Neural cell (in vitro differentiated cells): ENCODE measurements around the gene GPC5. TPM values are rescaled to one million over a fixed set of nuclear protein-coding genes. Genes with fewer than 3 reads are reported as not detected.

Source experiments
- H2AFZ ChIP-seq: fragments of 200-600, 300-800 bp; sonication (generic), shearing (Covaris generic); 2 replicates; pipeline ENCODE4 v1.6.0; 2014; ENCODE audit warnings: low read depth, mild to moderate bottlenecking, antibody characterized with exemption, low read length, moderate library complexity
- H3F3A ChIP-seq: fragments of 200-600 bp; shearing (Covaris generic); 2 replicates; pipeline ENCODE4 v1.6.1; 2016; ENCODE audit warnings: mild to moderate bottlenecking, moderate library complexity, mixed read lengths, antibody characterized with exemption, low read length; ENCODE audit not compliant: insufficient read depth, poor library complexity, severe bottlenecking
- H3K27ac ChIP-seq: fragments of 200-600, 300-800 bp; sonication (generic), shearing (Covaris generic); 2 replicates; pipeline ENCODE4 v1.5.1; 2014; ENCODE audit warnings: mild to moderate bottlenecking, low read length, moderate library complexity
- H3K27me3 ChIP-seq: fragments of 300-800, 200-600 bp; sonication (generic), shearing (Covaris generic); 2 replicates; pipeline ENCODE4 v1.6.0; 2014; ENCODE audit warnings: mild to moderate bottlenecking, low read depth, low read length, moderate library complexity; ENCODE audit not compliant: insufficient read depth
- H3K36me3 ChIP-seq: fragments of 300-800, 200-600 bp; sonication (generic), shearing (Covaris generic); 2 replicates; pipeline ENCODE4 v1.5.1; 2014; ENCODE audit warnings: mild to moderate bottlenecking, antibody characterized with exemption, low read length, moderate library complexity; ENCODE audit not compliant: insufficient read depth
- H3K4me2 ChIP-seq: fragments of 300-800, 200-600 bp; sonication (generic), shearing (Covaris generic); 2 replicates; pipeline ENCODE4 v1.6.0; 2014; ENCODE audit warnings: mild to moderate bottlenecking, low read length
- H3K4me3 ChIP-seq: fragments of 300-800, 200-600 bp; sonication (generic), shearing (Covaris generic); 2 replicates; pipeline ENCODE4 v1.5.1; 2014; ENCODE audit warnings: mild to moderate bottlenecking, low read length, moderate library complexity
- H3K79me2 ChIP-seq: fragments of 200-600 bp; shearing (Covaris generic); replicated peaks from 2 replicates; pipeline ENCODE4 v1.6.0; 2014; ENCODE audit warnings: mild to moderate bottlenecking, low read length, moderate library complexity; ENCODE audit not compliant: insufficient read depth
- H3K9ac ChIP-seq: fragments of 300-800, 200-600 bp; sonication (generic), shearing (Covaris generic); 2 replicates; pipeline ENCODE4 v1.6.1; 2016; ENCODE audit warnings: mild to moderate bottlenecking, low read length, mixed read lengths
- H3K9me2 ChIP-seq: fragments of 200-600 bp; shearing (Covaris generic); 2 replicates; pipeline ENCODE4 v1.6.1; 2016; ENCODE audit warnings: mild to moderate bottlenecking, low read length, mixed read lengths; ENCODE audit not compliant: insufficient read depth
- H3K9me3 ChIP-seq: fragments of 200-600, 300-800 bp; sonication (generic), shearing (Covaris generic); 2 replicates; pipeline ENCODE4 v1.6.1; 2016; ENCODE audit warnings: mild to moderate bottlenecking, mixed run types, low read length, moderate library complexity, mixed read lengths
- H4K20me1 ChIP-seq: fragments of 200-600 bp; shearing (Covaris generic); 2 replicates; pipeline ENCODE4 v1.6.1; 2016; ENCODE audit warnings: mild to moderate bottlenecking, mixed run types; ENCODE audit not compliant: insufficient read depth
- EP300 ChIP-seq: fragments of 450-650 bp; conservative IDR thresholded peaks from 2 replicates; pipeline ENCODE4 v1.6.1; 2014; ENCODE audit warnings: antibody characterized with exemption, mild to moderate bottlenecking, moderate library complexity; ENCODE audit not compliant: poor library complexity, severe bottlenecking
- EZH2 ChIP-seq: fragments of 200-600, 300-800 bp; shearing (Covaris generic), sonication (generic); IDR thresholded peaks from 2 replicates; pipeline ENCODE4 v1.6.1; 2014; ENCODE audit warnings: antibody characterized with exemption, low read length, borderline replicate concordance, mild to moderate bottlenecking; ENCODE audit not compliant: insufficient read depth, poor library complexity, severe bottlenecking
- MXI1 ChIP-seq: fragments of 450-650 bp; conservative IDR thresholded peaks from 2 replicates; pipeline ENCODE4 v1.6.1; 2014; ENCODE audit warnings: antibody characterized with exemption, mild to moderate bottlenecking; ENCODE audit not compliant: poor library complexity, severe bottlenecking
- POLR2AphosphoS5 ChIP-seq: IDR thresholded peaks from 2 replicates; pipeline ENCODE4 v1.6.1; 2012
- RAD21 ChIP-seq: fragments of 450-650 bp; conservative IDR thresholded peaks from 2 replicates; pipeline ENCODE4 v1.6.1; 2014; ENCODE audit warnings: antibody characterized with exemption, mild to moderate bottlenecking, moderate library complexity
- SMC3 ChIP-seq: fragments of 450-650 bp; conservative IDR thresholded peaks from 2 replicates; pipeline ENCODE4 v1.6.1; 2014; ENCODE audit warnings: antibody characterized with exemption, mild to moderate bottlenecking, moderate library complexity; ENCODE audit not compliant: poor library complexity
- TAF1 ChIP-seq: IDR thresholded peaks from 2 replicates; pipeline ENCODE4 v1.6.1; 2012; ENCODE audit warnings: low read depth
- polyA plus RNA-seq: library from polyadenylated mRNA; depleted of rRNA; stranded (reverse); fragments of >200 nt; gene quantifications from 2 replicates; pipeline ENCODE4 v1.2.3, GENCODE V29; 2014
- TF ChIP-seq, protein P1 (sequence below): IDR thresholded peaks from 2 replicates; pipeline ENCODE4 v1.6.1; 2012; ENCODE audit warnings: borderline replicate concordance
- TF ChIP-seq, protein P2 (sequence below): fragments of 450-650 bp; IDR thresholded peaks from 2 replicates; pipeline ENCODE4 v1.5.1; 2014; ENCODE audit warnings: antibody characterized with exemption, mild to moderate bottlenecking, moderate library complexity; ENCODE audit not compliant: poor library complexity, severe bottlenecking

GPC5 gene
- polyA plus RNA-seq, 1 donor from 2014 or later: 5.0 TPM

DNA sequence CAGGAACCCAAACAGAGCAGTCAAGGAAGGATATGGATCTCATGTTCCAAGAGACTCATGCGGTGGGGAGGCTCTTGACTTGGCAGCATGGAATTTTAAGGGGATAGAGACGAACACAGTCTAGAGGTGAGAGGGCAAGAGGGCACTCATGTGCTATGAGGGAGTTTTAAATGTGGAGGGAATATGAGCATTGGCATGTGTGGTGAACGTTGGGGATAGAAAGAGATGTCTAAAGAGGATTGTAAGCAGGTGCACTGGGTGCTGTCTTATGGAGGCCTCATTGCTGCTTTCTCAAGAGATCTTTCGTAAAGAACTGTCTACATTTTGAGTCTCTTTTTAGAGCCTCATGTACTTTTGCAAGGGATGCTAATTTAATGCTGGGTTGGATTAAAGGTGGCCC is 1227.9 kb downstream of the GPC5 start:
- Histone ChIP-seq H3F3A (no peaks in the 10 kb centered on the region), H3K79me2 (no peaks in the 10 kb centered on the region), H3K9me3 (no peaks in the 10 kb centered on the region), H3K4me2 (no peak overlapping the region), H2AFZ (no peak overlapping the region), H3K27me3 (no peaks in the 10 kb centered on the region), H3K9ac (no peak overlapping the region), H4K20me1 (no peaks in the 10 kb centered on the region), H3K36me3 (no peaks in the 10 kb centered on the region), H3K4me3 (no peak overlapping the region), H3K9me2 (no peaks in the 10 kb centered on the region), H3K27ac (no peak overlapping the region)
- TF ChIP-seq SMC3 (no peak), EZH2 (no peak), TAF1 (no peak), EP300 (no peak), MXI1 (no peak), RAD21 (no peak), POLR2AphosphoS5 (no peak)
- TF ChIP-seq, protein P1, sequence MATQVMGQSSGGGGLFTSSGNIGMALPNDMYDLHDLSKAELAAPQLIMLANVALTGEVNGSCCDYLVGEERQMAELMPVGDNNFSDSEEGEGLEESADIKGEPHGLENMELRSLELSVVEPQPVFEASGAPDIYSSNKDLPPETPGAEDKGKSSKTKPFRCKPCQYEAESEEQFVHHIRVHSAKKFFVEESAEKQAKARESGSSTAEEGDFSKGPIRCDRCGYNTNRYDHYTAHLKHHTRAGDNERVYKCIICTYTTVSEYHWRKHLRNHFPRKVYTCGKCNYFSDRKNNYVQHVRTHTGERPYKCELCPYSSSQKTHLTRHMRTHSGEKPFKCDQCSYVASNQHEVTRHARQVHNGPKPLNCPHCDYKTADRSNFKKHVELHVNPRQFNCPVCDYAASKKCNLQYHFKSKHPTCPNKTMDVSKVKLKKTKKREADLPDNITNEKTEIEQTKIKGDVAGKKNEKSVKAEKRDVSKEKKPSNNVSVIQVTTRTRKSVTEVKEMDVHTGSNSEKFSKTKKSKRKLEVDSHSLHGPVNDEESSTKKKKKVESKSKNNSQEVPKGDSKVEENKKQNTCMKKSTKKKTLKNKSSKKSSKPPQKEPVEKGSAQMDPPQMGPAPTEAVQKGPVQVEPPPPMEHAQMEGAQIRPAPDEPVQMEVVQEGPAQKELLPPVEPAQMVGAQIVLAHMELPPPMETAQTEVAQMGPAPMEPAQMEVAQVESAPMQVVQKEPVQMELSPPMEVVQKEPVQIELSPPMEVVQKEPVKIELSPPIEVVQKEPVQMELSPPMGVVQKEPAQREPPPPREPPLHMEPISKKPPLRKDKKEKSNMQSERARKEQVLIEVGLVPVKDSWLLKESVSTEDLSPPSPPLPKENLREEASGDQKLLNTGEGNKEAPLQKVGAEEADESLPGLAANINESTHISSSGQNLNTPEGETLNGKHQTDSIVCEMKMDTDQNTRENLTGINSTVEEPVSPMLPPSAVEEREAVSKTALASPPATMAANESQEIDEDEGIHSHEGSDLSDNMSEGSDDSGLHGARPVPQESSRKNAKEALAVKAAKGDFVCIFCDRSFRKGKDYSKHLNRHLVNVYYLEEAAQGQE: no peak
- TF ChIP-seq, protein P2, sequence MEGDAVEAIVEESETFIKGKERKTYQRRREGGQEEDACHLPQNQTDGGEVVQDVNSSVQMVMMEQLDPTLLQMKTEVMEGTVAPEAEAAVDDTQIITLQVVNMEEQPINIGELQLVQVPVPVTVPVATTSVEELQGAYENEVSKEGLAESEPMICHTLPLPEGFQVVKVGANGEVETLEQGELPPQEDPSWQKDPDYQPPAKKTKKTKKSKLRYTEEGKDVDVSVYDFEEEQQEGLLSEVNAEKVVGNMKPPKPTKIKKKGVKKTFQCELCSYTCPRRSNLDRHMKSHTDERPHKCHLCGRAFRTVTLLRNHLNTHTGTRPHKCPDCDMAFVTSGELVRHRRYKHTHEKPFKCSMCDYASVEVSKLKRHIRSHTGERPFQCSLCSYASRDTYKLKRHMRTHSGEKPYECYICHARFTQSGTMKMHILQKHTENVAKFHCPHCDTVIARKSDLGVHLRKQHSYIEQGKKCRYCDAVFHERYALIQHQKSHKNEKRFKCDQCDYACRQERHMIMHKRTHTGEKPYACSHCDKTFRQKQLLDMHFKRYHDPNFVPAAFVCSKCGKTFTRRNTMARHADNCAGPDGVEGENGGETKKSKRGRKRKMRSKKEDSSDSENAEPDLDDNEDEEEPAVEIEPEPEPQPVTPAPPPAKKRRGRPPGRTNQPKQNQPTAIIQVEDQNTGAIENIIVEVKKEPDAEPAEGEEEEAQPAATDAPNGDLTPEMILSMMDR: no peak

DNA sequence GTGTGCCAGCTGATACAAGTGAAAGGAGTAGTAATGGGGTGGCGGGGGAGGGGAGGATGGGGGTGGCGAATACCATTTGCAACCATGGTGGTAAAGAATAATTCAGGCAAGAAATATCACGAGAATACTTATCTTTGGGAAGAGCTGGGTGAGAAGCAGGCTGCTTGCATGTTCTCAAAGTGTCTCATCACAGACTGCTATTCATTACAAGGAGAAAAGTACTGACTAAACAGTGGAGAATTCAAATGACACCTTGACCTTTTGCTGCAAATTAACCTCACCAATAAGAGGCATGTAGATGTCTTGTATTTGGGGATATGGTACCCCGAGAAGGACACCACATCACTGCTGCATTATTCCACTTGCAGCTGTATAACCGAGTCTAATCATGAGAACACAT is 1242.5 kb downstream of the GPC5 start:
- TF ChIP-seq TAF1: no peak
- TF ChIP-seq POLR2AphosphoS5: no peak
- TF ChIP-seq, protein P1: no peak
- TF ChIP-seq RAD21: no peak
- no peak for TF ChIP-seq EP300
- TF ChIP-seq EZH2: no peak
- no peak for TF ChIP-seq SMC3
- TF ChIP-seq, protein P2: no peak
- no peak for TF ChIP-seq MXI1
- Histone ChIP-seq H3K9me2 (no peaks in the 10 kb centered on the region), H2AFZ (no peak overlapping the region), H3K9ac (no peak overlapping the region), H3K27ac (no peak overlapping the region), H3K36me3 (no peaks in the 10 kb centered on the region), H3K9me3 (no peaks in the 10 kb centered on the region), H3K4me3 (no peak overlapping the region), H4K20me1 (no peaks in the 10 kb centered on the region), H3K79me2 (no peaks in the 10 kb centered on the region), H3K27me3 (no peaks in the 10 kb centered on the region), H3K4me2 (no peak overlapping the region), H3F3A (no peaks in the 10 kb centered on the region)
